ENCODE measurements around the gene ABCA9. TPM values are rescaled to one million over a fixed set of nuclear protein-coding genes. Genes with fewer than 3 reads are reported as not detected.
"Not testable (repeated sequence)": the region's sequence is repeated elsewhere in the genome, so short reads cannot be mapped to it uniquely, and the experiment has no call there.

ABCA9 gene
- polyA plus RNA-seq, 3 donors = 0.02 to 0.49 TPM; not detected in 1

- H3K4me1 Mint-ChIP-seq = peaks cover 11% of the 10 kb centered on the region
Measured at GRCh38 chr17:68944435-68945035, 116.2 kb downstream of the ABCA9 start.

GRCh38 chr17:68943812-68944182 is 116.9 kb downstream of the ABCA9 start:
- WGBS (ENCODE audit: insufficient coverage) = no CpG with 5 or more reads among the region's 2 CpGs
- intact Hi-C loops (cut with micrococcal nuclease); H3K79me2 ChIP-seq (ENCODE audit: insufficient read depth, low read length); H3K4me3 Mint-ChIP-seq; H4K20me1 ChIP-seq (ENCODE audit: insufficient read depth, low read length); DNase-seq; H2AFZ ChIP-seq (ENCODE audit: insufficient read depth, low read depth, low read length, poor library complexity, severe bottlenecking); H3K27me3 ChIP-seq (ENCODE audit: control insufficient read depth in 2 of 2, insufficient read depth in 2 of 2, low read length in 2 of 2); H3K4me1 ChIP-seq (ENCODE audit: control insufficient read depth in 1 of 2, insufficient read depth in 2 of 2, low read length in 2 of 2); H3K27ac Mint-ChIP-seq; H3K27me3 Mint-ChIP-seq (ENCODE audit: low read depth in 3 of 3); H3K27ac ChIP-seq (ENCODE audit: low read depth in 1 of 2, low read length in 2 of 2); H3K36me3 ChIP-seq (replicated peaks in 1 of 2; ENCODE audit: control insufficient read depth in 1 of 2, insufficient read depth in 2 of 2, low read length in 2 of 2); H3K9ac ChIP-seq (ENCODE audit: insufficient read depth, low read length, poor library complexity, severe bottlenecking); H3K4me2 ChIP-seq (replicated peaks; ENCODE audit: extremely low read depth, low read length, poor library complexity, severe bottlenecking); H3K4me3 ChIP-seq (replicated peaks in 1 of 3; ENCODE audit: low read depth in 2 of 3, low read length in 3 of 3); H3K36me3 Mint-ChIP-seq; H3K9me3 ChIP-seq (replicated peaks in 1 of 2; ENCODE audit: control insufficient read depth in 1 of 2, insufficient read depth in 1 of 2, low read length in 2 of 2): not testable (repeated sequence)
- H3K9me3 Mint-ChIP-seq = peaks cover 0 to 11% (median 4%) of the 10 kb centered on the region in 7 donors
- H3K4me1 Mint-ChIP-seq = peaks cover 11% of the 10 kb centered on the region

More at GRCh38 chr17:68944435-68945035, 116.2 kb downstream of the ABCA9 start:
- no peak overlapping the region for H2AFZ ChIP-seq (ENCODE audit: insufficient read depth, low read depth, low read length, poor library complexity, severe bottlenecking)
- intact Hi-C loops (cut with micrococcal nuclease) = no loop called here
- peaks cover 0 to 2% (median 1%) of the 10 kb centered on the region in 3 donors for H3K27me3 Mint-ChIP-seq (ENCODE audit: low read depth in 3 of 3)
- no peak for DNase-seq
- TF ChIP-seq CTCF (IDR thresholded peaks at IDR 0.05) = no peak
- H3K27ac ChIP-seq (ENCODE audit: low read depth in 1 of 2, low read length in 2 of 2) = no peak overlapping the region
- H4K20me1 ChIP-seq (ENCODE audit: insufficient read depth, low read length) = no peaks in the 10 kb centered on the region
- H3K4me3 ChIP-seq (replicated peaks in 1 of 3; ENCODE audit: low read depth in 2 of 3, low read length in 3 of 3) = no peak overlapping the region
- H3K79me2 ChIP-seq (ENCODE audit: insufficient read depth, low read length) = no peaks in the 10 kb centered on the region
- H3K9ac ChIP-seq (ENCODE audit: insufficient read depth, low read length, poor library complexity, severe bottlenecking) = no peak overlapping the region
- H3K36me3 Mint-ChIP-seq = no peaks in the 10 kb centered on the region
- H3K4me2 ChIP-seq (replicated peaks; ENCODE audit: extremely low read depth, low read length, poor library complexity, severe bottlenecking) = no peak overlapping the region
- no peaks in the 10 kb centered on the region for H3K9me3 ChIP-seq (replicated peaks in 1 of 2; ENCODE audit: control insufficient read depth in 1 of 2, insufficient read depth in 1 of 2, low read length in 2 of 2)
- no peak overlapping the region for H3K4me3 Mint-ChIP-seq
- H3K27ac Mint-ChIP-seq = peak overlapping the region in 1 of 7 donors; percentile 45
- peaks cover 4 to 7% of the 10 kb centered on the region in 2 donors for H3K4me1 ChIP-seq (ENCODE audit: control insufficient read depth in 1 of 2, insufficient read depth in 2 of 2, low read length in 2 of 2)
- no peaks in the 10 kb centered on the region for H3K36me3 ChIP-seq (replicated peaks in 1 of 2; ENCODE audit: control insufficient read depth in 1 of 2, insufficient read depth in 2 of 2, low read length in 2 of 2)
- WGBS (ENCODE audit: insufficient coverage) = 0% methylated on average over 2 of the region's 6 CpGs
- no peaks in the 10 kb centered on the region for H3K27me3 ChIP-seq (ENCODE audit: control insufficient read depth in 2 of 2, insufficient read depth in 2 of 2, low read length in 2 of 2)
- H3K9me3 Mint-ChIP-seq = peaks cover 0 to 11% (median 4%) of the 10 kb centered on the region in 7 donors

Data from CD14-positive monocyte (primary cell).